Fibroblast of skin of abdomen (primary cell): ENCODE data around the gene TNPO2.

Experiments
- DNase-seq: peaks from one replicate; pipeline ENCODE4 v3.0.0-alpha.2; 2013

The TNPO2 gene

GRCh38 chr19:12675399-12675798 is 48.3 kb downstream of the TNPO2 start:
- no peak for DNase-seq

GRCh38 chr19:12672744-12673143 is 51.0 kb downstream of the TNPO2 start:
- no peak for DNase-seq

- no peak for DNase-seq
Observed at GRCh38 chr19:12670159-12670928, 53.4 kb downstream of the TNPO2 start.

GRCh38 chr19:12669270-12670158 is 54.2 kb downstream of the TNPO2 start:
- peak; percentile 78 for DNase-seq

GRCh38 chr19:12668932-12669269 is 54.8 kb downstream of the TNPO2 start:
- DNase-seq = peak; percentile 27

GRCh38 chr19:12668346-12668745 is 55.4 kb downstream of the TNPO2 start:
- no peak for DNase-seq

- DNase-seq = no peak
Observed at GRCh38 chr19:12667731-12668302, 55.9 kb downstream of the TNPO2 start.

- peak; percentile 62 for DNase-seq
Observed at GRCh38 chr19:12666265-12667048, 57.3 kb downstream of the TNPO2 start, which contains the start of the genes MAN2B1 and WDR83. Gene MAN2B1, minus strand, starts transcription at chr19:12666742. Its CDS starts 41 bp downstream, at chr19:12666701. Gene WDR83, plus strand, starts transcription at chr19:12666807. Its CDS starts 2,984 bp downstream, at chr19:12669791.

GRCh38 chr19:12665671-12666264 is 58.0 kb downstream of the TNPO2 start:
- DNase-seq = no peak

- no peak for DNase-seq
Observed at GRCh38 chr19:12665281-12665573, 58.5 kb downstream of the TNPO2 start.

- DNase-seq = no peak
Observed at GRCh38 chr19:12664406-12665280, 59.1 kb downstream of the TNPO2 start.

- DNase-seq = no peak
Observed at GRCh38 chr19:12660980-12661379, 62.8 kb downstream of the TNPO2 start.

GRCh38 chr19:12657966-12658365 is 65.8 kb downstream of the TNPO2 start:
- DNase-seq = no peak

GRCh38 chr19:12656899-12657571 is 66.7 kb downstream of the TNPO2 start:
- no peak for DNase-seq

GRCh38 chr19:12655546-12655945 is 68.2 kb downstream of the TNPO2 start:
- DNase-seq = no peak

- DNase-seq = no peak
Observed at GRCh38 chr19:12652219-12652618, 71.5 kb downstream of the TNPO2 start.

GRCh38 chr19:12649941-12650340 is 73.8 kb downstream of the TNPO2 start:
- DNase-seq = no peak
